ENCODE measurements around the gene SOX30.

Gene SOX30

GRCh38 chr5:157607371-157608161 lies 44.7 kb downstream of the SOX30 start:
- no peak for DNase-seq

- no peak for DNase-seq
Observed at GRCh38 chr5:157606046-157606445, 46.2 kb downstream of the SOX30 start.

GRCh38 chr5:157603333-157604190 lies 48.7 kb downstream of the SOX30 start:
- DNase-seq: no peak

- DNase-seq: no peak
Observed at GRCh38 chr5:157602505-157602904, 49.7 kb downstream of the SOX30 start.

- no peak for DNase-seq
Observed at GRCh38 chr5:157600252-157600651, 52.0 kb downstream of the SOX30 start.

- DNase-seq: no peak
Observed at GRCh38 chr5:157599565-157599964, 52.7 kb downstream of the SOX30 start.

- no peak for DNase-seq
Observed at GRCh38 chr5:157598350-157598936, 53.8 kb downstream of the SOX30 start.

GRCh38 chr5:157597277-157597676 lies 55.0 kb downstream of the SOX30 start:
- DNase-seq: no peak

- no peak for DNase-seq
Observed at GRCh38 chr5:157596487-157596886, 55.8 kb downstream of the SOX30 start.

- DNase-seq: no peak
Observed at GRCh38 chr5:157594675-157595459, 57.4 kb downstream of the SOX30 start.

GRCh38 chr5:157594257-157594656 lies 58.0 kb downstream of the SOX30 start:
- DNase-seq: no peak

GRCh38 chr5:157593052-157593757 lies 59.0 kb downstream of the SOX30 start:
- DNase-seq: no peak

GRCh38 chr5:157592594-157592993 lies 59.6 kb downstream of the SOX30 start:
- DNase-seq: no peak

- no peak for DNase-seq
Observed at GRCh38 chr5:157590478-157590877, 61.8 kb downstream of the SOX30 start.

- no peak for DNase-seq
Observed at GRCh38 chr5:157584628-157585027, 67.6 kb downstream of the SOX30 start.

- DNase-seq: no peak
Observed at GRCh38 chr5:157582731-157583620, 69.3 kb downstream of the SOX30 start.

GRCh38 chr5:157581901-157582300 lies 70.3 kb downstream of the SOX30 start:
- DNase-seq: no peak

GRCh38 chr5:157578079-157578780 lies 74.0 kb downstream of the SOX30 start:
- no peak for DNase-seq

- DNase-seq: peak; percentile 4
Observed at GRCh38 chr5:157576678-157577077, 75.6 kb downstream of the SOX30 start.

All from NCI-H82 (cell line).